Activated naive CD4-positive, alpha-beta T cell treated with anti-CD3 and anti-CD28 coated beads for 36 hours (primary cell): ENCODE data around the gene USF2. TPM values are rescaled to one million over a fixed set of nuclear protein-coding genes. Genes with fewer than 3 reads are reported as not detected.

ENCODE experiments used
- CTCF ChIA-PET: fragments of 350-600 bp; sonication (Branson Sonifier 250); formaldehyde crosslinking; loops from one replicate; lab custom pipeline; 2021; ENCODE audit warnings: antibody characterized with exemption; lab: Charles Lee
- DNase-seq: peaks from one replicate; pipeline ENCODE4 v3.0.0-alpha.2; 2020
- H3K27ac Mint-ChIP-seq: one replicate; pipeline ENCODE4 v1.8.0; 2021; ENCODE audit warnings: mild to moderate bottlenecking, mixed read lengths
- H3K27me3 Mint-ChIP-seq: one replicate; pipeline ENCODE4 v1.8.0; 2021; ENCODE audit warnings: low read depth, mixed read lengths
- H3K36me3 Mint-ChIP-seq: one replicate; pipeline ENCODE4 v1.8.0; 2021; ENCODE audit warnings: low read depth, mixed read lengths
- H3K4me1 Mint-ChIP-seq: one replicate; pipeline ENCODE4 v1.8.0; 2021; ENCODE audit warnings: low read depth, mixed read lengths
- H3K4me3 Mint-ChIP-seq: one replicate; pipeline ENCODE4 v1.8.0; 2021; ENCODE audit warnings: mild to moderate bottlenecking, moderate library complexity, mixed read lengths
- H3K9me3 Mint-ChIP-seq: one replicate; pipeline ENCODE4 v1.8.0; 2021; ENCODE audit warnings: mixed read lengths
- intact Hi-C: fragments of 100-400 bp; cut with micrococcal nuclease; formaldehyde crosslinking; loops from one replicate; pipeline ENCODE4 v1.15.1; 2023
- total RNA-seq, 2 experiments: library from RNA; stranded (reverse); gene quantifications; one replicate each; pipeline ENCODE4 v1.2.3, GENCODE V29; 2021

The USF2 gene
- total RNA-seq, 2 experiments from 2014 or later, result 136 to 144 TPM

DNA sequence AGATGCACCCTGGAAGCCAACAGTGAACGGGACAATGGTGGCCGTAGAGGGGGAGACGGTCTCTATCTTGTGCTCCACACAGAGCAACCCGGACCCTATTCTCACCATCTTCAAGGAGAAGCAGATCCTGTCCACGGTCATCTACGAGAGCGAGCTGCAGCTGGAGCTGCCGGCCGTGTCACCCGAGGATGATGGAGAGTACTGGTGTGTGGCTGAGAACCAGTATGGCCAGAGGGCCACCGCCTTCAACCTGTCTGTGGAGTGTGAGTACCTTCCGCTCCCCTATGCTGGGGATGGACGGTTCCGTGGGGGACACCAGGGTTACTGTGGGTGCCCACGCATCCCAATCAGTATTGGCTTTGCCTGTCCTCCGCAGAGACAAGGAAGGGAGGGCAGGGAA, 33.7 kb downstream of the USF2 start:
- Mint-ChIP-seq H3K36me3 (no peaks in the 10 kb centered on the region), H3K9me3 (no peaks in the 10 kb centered on the region), H3K27ac (no peak overlapping the region), H3K27me3 (no peaks in the 10 kb centered on the region), H3K4me3 (no peak overlapping the region), H3K4me1 (no peaks in the 10 kb centered on the region)
- no peak for DNase-seq
- CTCF ChIA-PET, result interaction anchor here (0.6 kb wide), 1 partner anchor 125 kb away, joined by 4 read pairs; no protein-coding TSS in a partner anchor
- intact Hi-C loops, result no loop called here

DNA sequence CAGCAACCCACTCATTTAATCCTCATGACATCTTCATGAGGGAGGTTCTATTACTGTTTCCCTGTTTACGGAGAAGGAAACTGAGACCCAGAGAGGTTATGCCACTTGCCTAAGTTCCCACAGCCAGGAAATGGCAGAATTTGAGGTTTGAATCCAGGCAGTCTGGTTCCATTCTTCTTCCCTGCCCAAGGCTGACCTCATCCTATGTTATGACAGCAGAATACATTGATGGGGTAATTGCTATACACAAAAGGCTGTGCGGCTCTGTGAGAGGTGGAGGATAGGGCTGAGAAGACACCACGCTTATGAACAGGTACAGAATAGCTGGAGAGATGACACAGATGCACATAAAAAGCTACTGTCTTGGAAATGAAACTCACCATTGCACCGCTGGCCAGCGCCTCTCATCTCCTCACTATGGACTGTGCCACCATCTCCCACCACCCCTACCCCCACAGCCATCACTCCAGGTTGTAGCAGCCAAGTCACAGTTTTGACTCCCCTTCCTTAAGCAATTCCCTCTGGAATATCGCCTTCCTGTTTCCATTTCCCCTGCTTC, 34.7 kb downstream of the USF2 start:
- CTCF ChIA-PET, result interaction anchor here (0.5 kb wide), 1 partner anchor 18 kb away, joined by 3 read pairs; no protein-coding TSS in a partner anchor
- no peak overlapping the region for H3K4me3 Mint-ChIP-seq
- H3K27ac Mint-ChIP-seq, result no peak overlapping the region
- no peaks in the 10 kb centered on the region for H3K36me3 Mint-ChIP-seq
- no peaks in the 10 kb centered on the region for H3K4me1 Mint-ChIP-seq
- intact Hi-C loops, result no loop called here
- no peaks in the 10 kb centered on the region for H3K9me3 Mint-ChIP-seq
- DNase-seq, result no peak
- no peaks in the 10 kb centered on the region for H3K27me3 Mint-ChIP-seq

- no peaks in the 10 kb centered on the region for H3K36me3 Mint-ChIP-seq
- DNase-seq, result no peak
- no peak overlapping the region for H3K4me3 Mint-ChIP-seq
- H3K9me3 Mint-ChIP-seq, result no peaks in the 10 kb centered on the region
- no peaks in the 10 kb centered on the region for H3K27me3 Mint-ChIP-seq
- no peaks in the 10 kb centered on the region for H3K4me1 Mint-ChIP-seq
- intact Hi-C loops, result no loop called here
- CTCF ChIA-PET, result interaction anchor here (0.5 kb wide), 1 partner anchor 17 kb away, joined by 3 read pairs; no protein-coding TSS in a partner anchor
- H3K27ac Mint-ChIP-seq, result no peak overlapping the region
Measured at GRCh38 chr19:35304036-35304435, 35.3 kb downstream of the USF2 start.

DNA sequence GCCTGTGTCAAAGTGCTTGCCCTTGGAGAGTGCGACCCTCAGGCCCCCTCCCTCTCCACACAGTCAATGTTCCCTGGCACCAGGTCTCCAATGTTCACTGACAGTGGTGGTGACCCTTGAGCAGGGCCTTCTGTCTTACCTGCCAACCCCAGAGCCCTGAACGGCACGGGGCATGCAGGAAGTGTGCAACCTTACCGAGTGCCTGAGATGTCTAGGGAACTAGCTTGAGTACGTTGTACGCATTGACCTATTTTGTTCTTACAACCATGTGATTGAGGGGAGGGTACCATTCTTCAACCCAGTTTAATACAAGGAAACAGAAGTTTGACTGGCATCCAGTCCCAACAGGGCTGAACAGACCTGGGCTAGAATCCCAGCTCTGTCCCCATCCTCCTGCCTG, 36.4 kb downstream of the USF2 start:
- intact Hi-C loops, result no loop called here
- CTCF ChIA-PET, result interaction anchor here (0.8 to 1.1 kb wide), 2 partner anchors 17 to 190 kb away, joined by 3 read pairs; no protein-coding TSS in a partner anchor

DNA sequence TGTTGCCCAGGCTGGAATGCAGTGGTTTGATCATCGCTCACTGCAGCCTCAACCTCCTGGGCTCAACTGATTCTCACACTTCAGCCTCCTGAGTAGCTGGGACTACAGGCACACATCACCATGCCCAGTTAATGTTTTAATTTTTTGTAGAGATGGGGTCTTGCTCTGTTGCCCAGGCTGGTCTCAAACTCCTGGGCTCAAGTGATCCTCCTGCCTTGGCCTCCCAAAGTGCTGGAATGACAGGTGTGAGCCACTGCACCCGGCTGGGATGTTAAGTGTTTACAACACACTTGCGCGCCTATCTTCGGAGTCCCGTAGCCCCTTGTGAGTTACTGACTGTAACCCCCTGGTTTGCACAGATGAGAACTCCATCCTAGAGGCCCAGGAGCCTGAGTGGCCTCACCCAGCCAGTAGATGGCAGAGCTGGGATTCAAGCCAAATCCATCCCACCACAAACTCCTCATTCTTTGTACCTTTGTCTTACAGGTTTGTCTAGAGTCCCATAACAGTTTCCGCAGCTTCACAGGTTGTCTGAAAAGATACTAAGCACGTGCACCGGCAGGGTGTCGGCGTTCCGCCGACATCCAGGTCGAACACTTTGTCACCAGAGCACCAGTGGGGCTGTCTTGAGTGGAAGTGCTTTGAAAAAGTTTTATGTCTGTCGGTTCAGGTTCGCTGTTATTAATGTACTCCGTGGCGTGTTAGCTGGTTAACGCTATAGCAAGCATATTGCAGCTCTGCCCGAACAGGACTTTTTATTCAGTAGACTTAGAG, 37.9 kb downstream of the USF2 start:
- CTCF ChIA-PET, result interaction anchor here (0.7 kb wide), 2 partner anchors 11 to 360 kb away, joined by 3 read pairs; no protein-coding TSS in a partner anchor
- no peak overlapping the region for H3K4me3 Mint-ChIP-seq
- no peaks in the 10 kb centered on the region for H3K27me3 Mint-ChIP-seq
- no peaks in the 10 kb centered on the region for H3K4me1 Mint-ChIP-seq
- intact Hi-C loops, result loop anchor here (2.0 kb wide), 1 partner anchor 40 kb away; the partner anchor contains the start of gene FFAR1
- peak; percentile 52 for DNase-seq
- no peaks in the 10 kb centered on the region for H3K36me3 Mint-ChIP-seq
- no peak overlapping the region for H3K27ac Mint-ChIP-seq
- H3K9me3 Mint-ChIP-seq, result no peaks in the 10 kb centered on the region

More for the DNA sequence above, 36.4 kb downstream of the USF2 start:
- Mint-ChIP-seq H3K4me1 (no peaks in the 10 kb centered on the region), H3K4me3 (no peak overlapping the region), H3K9me3 (no peaks in the 10 kb centered on the region), H3K27me3 (no peaks in the 10 kb centered on the region), H3K27ac (no peak overlapping the region), H3K36me3 (no peaks in the 10 kb centered on the region)
- DNase-seq, result no peak

DNA sequence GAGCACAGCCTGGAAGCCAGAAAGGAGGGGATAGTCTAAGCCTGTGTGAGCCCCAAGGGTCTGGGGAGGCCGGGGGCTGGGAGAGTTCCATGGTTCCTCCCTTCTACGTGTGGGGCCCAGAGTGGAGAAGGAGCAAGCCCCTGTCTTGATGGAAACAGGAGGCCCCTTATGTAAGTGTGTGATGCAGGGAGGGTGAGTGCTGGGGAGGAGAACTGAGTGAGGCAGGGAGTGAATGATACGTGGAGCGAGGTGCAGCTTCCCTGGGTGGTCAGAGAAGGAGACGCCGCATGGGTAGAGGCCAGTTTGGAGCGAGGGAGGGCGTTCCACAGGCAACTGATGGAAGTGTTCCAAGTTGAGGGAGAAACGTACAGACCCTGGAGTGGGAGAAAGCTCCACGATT, 39.2 kb downstream of the USF2 start:
- Mint-ChIP-seq H3K4me1 (no peaks in the 10 kb centered on the region), H3K27me3 (no peaks in the 10 kb centered on the region), H3K4me3 (no peak overlapping the region), H3K36me3 (no peaks in the 10 kb centered on the region), H3K9me3 (no peaks in the 10 kb centered on the region), H3K27ac (no peak overlapping the region)
- intact Hi-C loops, result loop anchor here (2.0 kb wide), 1 partner anchor 39 kb away; the partner anchor contains the start of gene FFAR1
- CTCF ChIA-PET, result no interaction called here
- no peak for DNase-seq

- intact Hi-C loops, result no loop called here
- H3K36me3 Mint-ChIP-seq, result no peaks in the 10 kb centered on the region
- H3K4me1 Mint-ChIP-seq, result no peaks in the 10 kb centered on the region
- no peak overlapping the region for H3K27ac Mint-ChIP-seq
- no peak for DNase-seq
- H3K9me3 Mint-ChIP-seq, result no peaks in the 10 kb centered on the region
- H3K4me3 Mint-ChIP-seq, result no peak overlapping the region
- CTCF ChIA-PET, result no interaction called here
- no peaks in the 10 kb centered on the region for H3K27me3 Mint-ChIP-seq
Measured at GRCh38 chr19:35308910-35309309, 40.1 kb downstream of the USF2 start.

GRCh38 chr19:35309481-35310279, 40.9 kb downstream of the USF2 start:
- H3K4me3 Mint-ChIP-seq, result no peak overlapping the region
- DNase-seq, result no peak
- no peaks in the 10 kb centered on the region for H3K4me1 Mint-ChIP-seq
- no peaks in the 10 kb centered on the region for H3K36me3 Mint-ChIP-seq
- no peak overlapping the region for H3K27ac Mint-ChIP-seq
- no peaks in the 10 kb centered on the region for H3K27me3 Mint-ChIP-seq
- no peaks in the 10 kb centered on the region for H3K9me3 Mint-ChIP-seq
- intact Hi-C loops, result no loop called here
- CTCF ChIA-PET, result no interaction called here

DNA sequence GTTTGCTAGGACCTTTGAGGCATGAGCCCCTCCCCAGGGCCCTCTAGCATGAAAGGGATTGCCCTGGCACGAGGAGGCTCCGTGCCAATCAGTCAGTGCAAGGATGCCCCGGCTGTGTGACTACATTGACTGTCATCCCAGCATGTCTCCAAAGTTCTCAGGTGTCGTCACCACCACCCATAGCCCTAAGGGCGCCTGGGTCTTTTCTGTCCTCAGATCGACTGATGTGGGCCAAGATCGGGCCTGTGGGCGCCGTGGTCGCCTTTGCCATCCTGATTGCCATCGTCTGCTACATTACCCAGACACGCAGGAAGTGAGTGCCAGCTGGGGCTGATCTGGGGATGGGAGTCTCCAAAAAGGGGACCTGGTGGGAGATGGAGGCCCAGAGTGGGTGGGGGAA, 41.6 kb downstream of the USF2 start:
- H3K36me3 Mint-ChIP-seq, result no peaks in the 10 kb centered on the region
- H3K4me3 Mint-ChIP-seq, result no peak overlapping the region
- no peaks in the 10 kb centered on the region for H3K4me1 Mint-ChIP-seq
- no peak overlapping the region for H3K27ac Mint-ChIP-seq
- CTCF ChIA-PET, result no interaction called here
- DNase-seq, result no peak
- H3K9me3 Mint-ChIP-seq, result no peaks in the 10 kb centered on the region
- intact Hi-C loops, result no loop called here
- no peaks in the 10 kb centered on the region for H3K27me3 Mint-ChIP-seq

- DNase-seq, result no peak
- H3K4me3 Mint-ChIP-seq, result no peak overlapping the region
- CTCF ChIA-PET, result interaction anchor here (0.9 kb wide), 1 partner anchor 42 kb away, joined by 3 read pairs; no protein-coding TSS in a partner anchor
- intact Hi-C loops, result no loop called here
- no peak overlapping the region for H3K27ac Mint-ChIP-seq
- no peaks in the 10 kb centered on the region for H3K27me3 Mint-ChIP-seq
- H3K4me1 Mint-ChIP-seq, result no peaks in the 10 kb centered on the region
- no peaks in the 10 kb centered on the region for H3K9me3 Mint-ChIP-seq
- H3K36me3 Mint-ChIP-seq, result no peaks in the 10 kb centered on the region
Measured at GRCh38 chr19:35310811-35311465, 42.2 kb downstream of the USF2 start.

GRCh38 chr19:35311901-35312665, 43.3 kb downstream of the USF2 start:
- intact Hi-C loops, result no loop called here
- Mint-ChIP-seq H3K27me3 (no peaks in the 10 kb centered on the region), H3K9me3 (no peaks in the 10 kb centered on the region), H3K4me1 (no peaks in the 10 kb centered on the region), H3K4me3 (no peak overlapping the region), H3K27ac (no peak overlapping the region), H3K36me3 (no peaks in the 10 kb centered on the region)
- CTCF ChIA-PET, result interaction anchor here (0.9 kb wide), 1 partner anchor 41 kb away, joined by 3 read pairs; no protein-coding TSS in a partner anchor
- DNase-seq, result no peak
